GM19238 (cell line): ENCODE results near the gene MRPL36.

ENCODE experiments used
- DNase-seq: peaks from one replicate; pipeline ENCODE4 v3.0.0; 2011; ENCODE audit warnings: low spot score; ENCODE audit not compliant: insufficient read length

MRPL36 gene

GRCh38 chr5:1765880-1766235 lies 33.8 kb downstream of the MRPL36 start:
- DNase-seq, result no peak

DNA sequence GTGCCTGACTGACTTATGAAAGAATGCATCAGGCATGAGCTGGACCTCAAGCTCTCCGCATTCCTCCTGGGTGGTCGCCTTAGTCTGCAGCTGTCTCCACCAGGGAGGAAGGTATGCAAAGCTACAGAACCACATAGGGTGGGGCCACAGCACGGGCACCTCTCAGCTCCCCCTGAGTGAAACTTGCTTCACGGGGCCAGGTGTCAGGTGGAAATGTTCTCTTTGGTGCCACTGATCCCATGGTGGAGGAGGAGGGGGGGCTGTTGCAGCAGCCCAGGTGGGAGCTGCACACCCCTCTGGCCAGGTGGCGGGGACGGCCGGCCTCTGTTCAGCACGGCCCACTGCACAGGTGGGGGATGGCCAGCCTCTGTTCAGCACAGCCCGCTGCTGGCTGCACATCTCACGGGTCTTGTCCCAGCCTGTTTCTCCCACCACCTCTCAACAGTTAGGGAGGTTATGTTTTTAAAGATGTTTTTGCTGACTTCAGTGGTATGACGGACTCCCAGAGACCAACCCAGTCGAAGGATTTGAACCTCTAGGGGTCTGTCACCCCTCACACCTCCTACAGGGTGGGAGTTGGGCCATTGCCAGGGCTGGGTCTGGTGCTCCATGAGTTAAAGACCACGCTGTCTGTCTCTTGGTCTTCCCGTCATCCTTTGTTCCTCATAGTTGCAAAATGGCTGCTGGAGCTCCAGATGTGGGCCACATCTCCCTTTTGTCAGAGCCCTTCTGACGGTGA lies 34.3 kb downstream of the MRPL36 start:
- peak; percentile 60 for DNase-seq

DNA sequence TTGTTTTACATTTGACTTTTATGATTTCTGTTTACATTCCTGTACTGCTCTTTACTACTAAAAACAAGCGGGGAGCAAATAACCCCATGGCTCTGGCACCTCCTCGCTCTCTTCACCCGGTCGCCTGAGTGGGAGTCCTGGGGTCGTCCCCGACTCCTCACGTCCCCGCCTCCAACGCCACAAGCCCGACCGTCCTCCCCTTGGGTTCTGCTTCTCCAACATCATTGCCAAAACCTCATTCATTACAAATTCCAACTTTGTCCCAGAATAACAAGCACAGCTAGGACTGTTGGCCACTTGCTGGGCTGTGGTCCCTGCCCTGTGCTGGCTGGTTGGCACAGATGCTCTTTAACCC lies 35.1 kb downstream of the MRPL36 start:
- DNase-seq, result no peak

DNA sequence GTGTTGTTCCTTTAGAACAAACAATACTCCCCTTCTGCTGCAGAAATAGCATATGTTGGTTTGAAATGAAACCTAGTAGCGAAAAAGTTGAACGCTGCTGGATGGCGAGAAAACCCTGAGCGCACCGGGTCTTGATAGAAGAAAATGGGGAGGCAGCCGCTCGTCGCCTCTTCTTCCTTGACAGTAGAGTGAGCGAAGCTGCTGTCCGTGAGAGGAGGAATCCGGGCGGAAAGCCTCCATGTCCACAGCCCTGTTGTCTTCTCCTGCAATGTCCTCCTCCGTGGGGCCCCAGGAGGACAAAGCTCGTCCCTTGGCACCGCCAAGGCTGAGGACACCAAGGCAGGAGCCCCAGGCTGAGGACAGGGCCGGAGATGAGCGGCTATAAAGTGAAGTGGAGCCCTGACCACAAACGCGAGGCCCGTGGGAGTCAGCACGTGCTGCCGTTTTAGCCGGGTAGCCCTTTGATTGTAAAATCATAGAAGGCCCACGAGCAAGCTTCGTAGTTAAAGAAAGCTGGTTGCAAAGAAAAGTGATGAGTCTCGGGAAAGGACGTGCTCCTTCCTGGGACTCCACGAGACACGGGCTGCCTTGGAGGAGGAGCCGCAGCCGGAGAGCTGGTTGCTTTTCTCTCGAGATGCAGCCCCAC lies 35.6 kb downstream of the MRPL36 start:
- DNase-seq, result no peak

- peak; percentile 52 for DNase-seq
Observed at GRCh38 chr5:1763548-1763911, 36.1 kb downstream of the MRPL36 start.

DNA sequence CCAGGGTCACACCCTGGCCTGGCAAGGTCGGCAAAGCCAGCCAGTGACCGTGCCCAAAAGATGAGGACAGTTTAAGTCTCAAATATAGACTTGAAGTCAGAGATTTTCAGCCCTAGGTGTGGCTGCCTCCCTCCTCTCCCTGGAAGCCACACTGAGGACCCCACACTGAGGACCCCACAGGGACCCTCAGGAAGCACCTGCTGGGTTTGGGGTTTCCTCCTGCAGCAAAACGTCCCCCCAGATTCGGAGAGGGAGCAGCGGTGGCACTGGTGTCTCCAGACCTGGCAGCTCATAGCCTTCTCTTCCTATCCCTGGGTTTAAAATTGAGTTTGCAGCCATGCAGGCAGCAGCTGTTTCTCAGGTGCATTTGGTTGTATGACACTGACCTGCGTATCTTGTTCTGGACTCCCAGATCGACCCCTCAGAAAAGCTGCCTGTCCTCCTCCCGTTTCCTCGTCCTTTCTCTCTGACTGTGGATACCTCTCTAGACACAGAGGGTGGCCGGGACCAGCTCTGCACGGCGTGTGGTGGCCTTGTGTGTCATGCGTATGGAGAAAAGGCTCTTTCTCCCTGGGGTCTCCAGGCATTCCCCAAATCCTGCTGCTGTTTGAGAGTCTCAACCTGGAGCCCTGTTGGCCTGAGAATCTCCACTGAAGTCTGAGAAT lies 36.6 kb downstream of the MRPL36 start:
- DNase-seq, result no peak

GRCh38 chr5:1762121-1762882 lies 37.3 kb downstream of the MRPL36 start:
- no peak for DNase-seq

DNA sequence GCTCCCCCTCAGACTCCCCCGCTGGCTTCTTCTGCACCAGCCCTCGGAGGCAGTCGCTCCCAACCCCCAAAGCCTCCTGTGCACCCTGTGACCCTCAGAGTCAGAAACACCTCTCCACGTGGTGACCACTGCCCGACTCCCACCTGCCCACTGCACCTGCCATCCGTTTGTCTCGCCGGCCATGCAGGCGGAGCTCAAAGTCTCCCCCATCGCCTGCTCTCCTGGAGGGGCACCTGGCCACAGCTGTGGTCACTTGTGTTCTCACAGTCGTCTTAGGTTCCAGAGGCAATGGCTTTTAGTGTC lies 38.2 kb downstream of the MRPL36 start:
- no peak for DNase-seq

GRCh38 chr5:1760656-1761452 lies 38.8 kb downstream of the MRPL36 start:
- DNase-seq, result no peak

DNA sequence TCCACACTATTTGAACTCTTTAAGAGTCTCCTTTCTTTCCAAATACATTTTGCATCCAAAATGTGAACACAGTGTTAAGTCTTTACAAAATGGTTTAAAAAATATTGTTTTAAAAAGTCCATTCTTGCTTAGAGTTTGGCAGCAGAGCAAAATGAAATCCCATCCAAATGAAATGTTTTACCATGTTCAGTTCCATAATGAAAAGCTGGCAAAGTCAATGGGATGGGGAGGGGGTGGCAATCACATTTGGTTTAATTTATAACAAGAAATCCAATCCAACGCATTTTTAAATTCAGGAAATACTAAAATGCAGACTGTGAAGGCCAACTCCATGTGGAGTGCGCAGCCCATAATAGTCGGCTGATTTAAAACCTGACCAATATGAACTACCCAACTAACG lies 39.4 kb downstream of the MRPL36 start:
- DNase-seq, result no peak

DNA sequence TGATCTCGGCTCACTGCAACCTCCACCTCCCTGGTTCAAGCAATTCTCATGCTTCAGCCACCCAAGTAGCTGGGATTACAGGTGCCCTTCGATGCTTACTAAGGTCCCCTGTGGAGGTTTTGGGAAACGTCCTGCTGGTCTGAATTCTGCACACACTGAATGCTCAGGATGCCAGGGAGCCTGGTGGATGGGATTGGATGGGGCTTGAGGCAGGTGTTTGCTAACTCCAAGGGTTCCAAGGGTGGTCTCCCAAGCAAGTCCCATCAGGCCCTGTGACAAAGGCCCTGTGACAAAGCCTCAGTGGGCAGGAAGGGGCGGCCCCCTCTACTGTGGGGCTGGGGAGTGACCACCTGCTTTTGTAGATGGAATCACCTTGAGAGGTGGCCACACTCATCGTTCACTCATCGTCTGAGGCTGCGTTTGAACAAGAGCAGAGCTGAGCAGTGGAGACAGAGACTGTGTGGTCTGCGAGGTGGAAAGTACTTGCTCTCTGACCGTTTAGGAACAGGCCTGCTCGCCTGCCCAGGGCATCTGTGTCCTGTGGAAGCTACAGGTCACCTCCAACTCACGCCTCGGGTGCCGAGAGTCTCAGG lies 40.2 kb downstream of the MRPL36 start:
- DNase-seq, result no peak

GRCh38 chr5:1758574-1758973 lies 41.1 kb downstream of the MRPL36 start:
- DNase-seq, result no peak

GRCh38 chr5:1757511-1757910 lies 42.1 kb downstream of the MRPL36 start:
- no peak for DNase-seq

DNA sequence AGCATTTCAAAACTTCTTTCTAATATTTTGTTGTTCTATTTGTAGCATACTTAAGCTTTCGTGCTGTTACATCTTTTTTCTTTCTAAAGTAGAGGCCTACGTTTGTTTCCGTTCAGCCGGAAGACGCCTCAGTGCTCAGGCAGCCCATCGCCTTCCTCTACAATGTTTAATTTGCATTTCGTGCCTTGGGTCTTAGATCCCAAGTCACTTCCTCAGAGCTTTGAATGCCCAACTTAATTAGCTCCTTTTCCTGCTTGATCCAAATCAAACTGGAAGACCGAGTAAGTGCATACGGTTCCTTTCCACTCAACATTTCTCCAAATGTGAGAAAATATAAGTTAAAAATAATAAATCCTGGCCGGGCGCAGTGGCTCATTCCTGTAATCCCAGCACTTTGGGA lies 43.2 kb downstream of the MRPL36 start:
- DNase-seq, result no peak

- DNase-seq, result no peak
Observed at GRCh38 chr5:1755321-1755949, 44.2 kb downstream of the MRPL36 start.

DNA sequence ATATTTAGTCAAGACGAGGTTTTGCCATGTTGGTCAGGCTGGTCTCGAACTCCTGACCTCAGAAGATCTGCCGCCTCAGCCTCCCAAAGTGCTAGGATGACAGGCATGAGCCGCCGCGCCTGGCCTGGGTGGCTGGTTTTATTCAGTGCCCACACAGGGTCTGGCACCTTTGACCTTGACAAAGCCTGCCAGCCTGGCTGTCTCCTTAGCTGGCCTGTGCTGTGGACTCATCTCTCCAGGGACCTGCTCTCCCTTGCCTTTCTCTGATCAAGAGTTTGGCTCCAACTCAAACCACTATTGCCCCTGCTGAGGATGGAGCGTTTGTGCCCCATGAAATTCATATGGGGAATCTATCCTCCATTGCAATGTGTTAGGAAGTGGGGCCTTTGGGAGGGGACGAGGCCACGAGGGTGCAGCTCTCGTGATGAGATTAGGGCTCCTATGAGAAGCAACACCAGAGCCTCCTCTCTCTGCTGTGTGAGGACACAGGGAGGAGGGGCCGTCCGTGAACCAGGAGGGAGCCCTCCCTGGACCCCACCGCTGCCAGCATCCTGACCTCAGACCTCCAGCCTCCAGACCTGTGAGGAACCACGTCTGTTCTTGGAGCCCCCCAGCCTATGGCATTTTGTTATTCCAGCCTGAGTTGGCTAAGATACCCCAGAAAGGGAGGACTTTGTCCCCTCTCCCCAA lies 45.0 kb downstream of the MRPL36 start:
- DNase-seq, result no peak

DNA sequence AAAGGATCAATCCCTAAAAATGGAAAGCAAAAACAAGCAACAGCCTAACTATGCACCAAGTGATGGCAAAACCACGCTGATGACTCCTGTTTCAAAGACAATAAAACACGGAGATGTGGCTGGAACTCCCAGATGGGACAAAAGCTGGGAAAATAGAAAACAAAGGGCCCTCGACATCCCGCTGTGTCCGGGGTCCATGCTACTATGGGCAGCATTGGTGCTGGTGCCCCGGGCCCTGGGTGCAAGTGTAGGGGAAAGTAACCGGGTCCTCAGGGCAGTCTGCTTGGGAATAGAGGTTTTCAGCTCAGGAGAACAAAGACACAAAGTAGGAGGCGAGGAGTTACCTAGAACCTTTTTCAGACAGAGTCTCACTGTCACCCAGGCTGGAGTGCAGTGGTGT lies 46.1 kb downstream of the MRPL36 start:
- DNase-seq, result no peak

DNA sequence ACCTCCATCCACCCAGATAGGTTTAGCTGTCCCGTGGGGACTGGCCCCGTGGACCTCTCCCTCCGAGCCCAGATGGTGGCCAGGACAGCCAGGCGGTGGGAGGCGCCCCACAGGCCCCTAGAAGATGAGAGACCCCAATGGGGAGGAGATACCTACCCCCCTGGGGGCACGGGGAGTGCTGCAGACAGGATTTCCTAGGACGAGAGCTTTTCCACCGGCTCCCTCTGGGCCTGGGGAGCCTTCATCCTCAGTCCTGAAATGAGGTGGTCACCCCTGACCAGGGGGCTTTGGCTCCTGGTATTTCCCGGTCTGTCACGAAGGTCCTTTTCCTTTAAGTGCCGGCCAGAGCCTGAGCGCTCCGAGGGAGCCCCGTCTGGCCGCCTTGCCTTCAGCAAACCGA lies 46.8 kb downstream of the MRPL36 start:
- no peak for DNase-seq

DNA sequence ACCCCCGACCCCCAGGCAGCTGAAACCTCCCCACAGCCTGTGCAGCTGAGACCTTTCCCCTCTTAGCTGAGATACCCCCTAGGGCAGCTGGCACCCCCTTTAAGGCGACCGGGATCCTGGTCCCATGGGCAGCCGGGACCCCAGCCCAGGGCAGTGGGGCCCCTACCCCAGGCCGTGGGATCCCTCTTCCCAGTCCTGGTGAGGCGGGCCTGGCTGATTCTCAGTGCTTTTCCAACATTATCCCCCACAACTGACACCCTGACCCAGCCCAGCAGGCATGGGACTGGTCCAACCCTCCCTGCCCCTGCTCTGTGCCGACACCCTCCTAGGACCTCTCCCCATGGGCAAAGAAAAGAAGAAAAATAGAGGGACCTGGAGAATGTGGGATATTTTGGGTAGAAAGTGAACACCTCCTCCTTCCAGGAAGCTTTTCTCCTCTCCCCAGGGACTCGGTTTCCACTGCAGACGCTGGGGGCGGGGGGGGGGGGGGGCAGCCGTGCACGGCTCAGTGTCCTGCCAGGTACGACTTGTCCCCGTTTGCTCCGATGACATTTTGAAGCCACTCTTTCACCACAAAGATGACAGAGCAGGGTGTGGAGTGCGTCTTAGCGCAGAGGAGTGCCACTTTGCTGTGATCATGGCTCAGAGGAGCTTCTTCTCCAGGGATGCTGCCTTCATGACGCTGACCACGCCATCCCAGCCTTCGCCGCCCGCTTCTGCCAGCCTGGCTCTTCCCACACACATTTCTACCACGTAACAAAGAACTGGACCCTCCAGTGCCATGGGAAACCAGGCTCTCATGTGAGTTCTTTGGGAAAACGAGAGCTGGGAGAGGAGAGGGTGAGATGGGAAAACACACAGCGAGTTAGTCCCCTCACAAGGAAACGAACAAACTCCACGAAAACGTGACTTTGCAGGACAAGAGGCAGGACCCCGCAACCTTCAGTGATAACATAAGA lies 47.5 kb downstream of the MRPL36 start:
- no peak for DNase-seq
